Activated CD4-positive, alpha-beta T cell treated with anti-CD3 and anti-CD28 coated beads, Interleukin-2, Interleukin-4, amounts not matched to agents 100 ng/mL and 50 ng/mL, durations not matched to agents 16 hours and 8 hours (primary cell): ENCODE data around the gene SHISA6.
A peak's percentile ranks its signal among the peaks of the same experiment; 100 is the strongest.
"Not testable (repeated sequence)": the region's sequence is repeated elsewhere in the genome, so short reads cannot be mapped to it uniquely, and the experiment has no call there.

Experiments used
- DNase-seq: peaks from one replicate; pipeline ENCODE4 v3.0.0-alpha.2; 2020; ENCODE audit warnings: low spot score

Gene SHISA6

GRCh38 chr17:11267999-11268575, 27.1 kb downstream of the SHISA6 start:
- DNase-seq = no peak

GRCh38 chr17:11269210-11269609, 28.2 kb downstream of the SHISA6 start:
- DNase-seq = no peak

GRCh38 chr17:11272191-11272590, 31.2 kb downstream of the SHISA6 start:
- DNase-seq = no peak

- DNase-seq = no peak
These were observed 32.6 kb downstream of the SHISA6 start for GRCh38 chr17:11273596-11273995.

- DNase-seq = no peak
These were observed 33.1 kb downstream of the SHISA6 start for GRCh38 chr17:11274106-11274505.

GRCh38 chr17:11276486-11276885, 35.5 kb downstream of the SHISA6 start:
- DNase-seq = no peak

GRCh38 chr17:11278186-11278991, 37.4 kb downstream of the SHISA6 start:
- DNase-seq = no peak

- DNase-seq = no peak
These were observed 37.9 kb downstream of the SHISA6 start for GRCh38 chr17:11278992-11279270.

- no peak for DNase-seq
These were observed 38.8 kb downstream of the SHISA6 start for GRCh38 chr17:11279776-11280344.

GRCh38 chr17:11282586-11282985, 41.6 kb downstream of the SHISA6 start:
- no peak for DNase-seq

GRCh38 chr17:11284811-11285210, 43.8 kb downstream of the SHISA6 start:
- DNase-seq = no peak

GRCh38 chr17:11285946-11286345, 44.9 kb downstream of the SHISA6 start:
- DNase-seq = no peak

- DNase-seq = no peak
These were observed 46.8 kb downstream of the SHISA6 start for GRCh38 chr17:11287791-11288190.

- DNase-seq = no peak
These were observed 49.8 kb downstream of the SHISA6 start for GRCh38 chr17:11290814-11291213.

GRCh38 chr17:11292491-11292890, 51.5 kb downstream of the SHISA6 start:
- DNase-seq = no peak

- DNase-seq = no peak
These were observed 52.5 kb downstream of the SHISA6 start for GRCh38 chr17:11293480-11293879.

GRCh38 chr17:11294826-11295225, 53.8 kb downstream of the SHISA6 start:
- DNase-seq = no peak

GRCh38 chr17:11296994-11297393, 56.0 kb downstream of the SHISA6 start:
- DNase-seq = peak; percentile 5

GRCh38 chr17:11298401-11298800, 57.4 kb downstream of the SHISA6 start:
- DNase-seq = no peak

GRCh38 chr17:11300201-11300600, 59.2 kb downstream of the SHISA6 start:
- no peak for DNase-seq

GRCh38 chr17:11300738-11301137, 59.7 kb downstream of the SHISA6 start:
- DNase-seq = no peak

- DNase-seq = not testable (repeated sequence)
These were observed 60.9 kb downstream of the SHISA6 start for GRCh38 chr17:11301874-11302273.

- no peak for DNase-seq
These were observed 61.6 kb downstream of the SHISA6 start for GRCh38 chr17:11302401-11303186.
